WERI-Rb-1 (cell line): ENCODE data around the gene ATG16L2.

Source experiments
- DNase-seq: peaks from one replicate; pipeline ENCODE4 v3.0.0-alpha.2; 2020
- H3K27ac ChIP-seq: fragments of 250-450 bp; sonication (Bioruptor Pico); 2 replicates; pipeline ENCODE4 v1.5.1; 2020; ENCODE audit warnings: mild to moderate bottlenecking, moderate library complexity
- H3K27me3 ChIP-seq: fragments of 250-450 bp; sonication (Bioruptor Pico); 2 replicates; pipeline ENCODE4 v1.5.1; 2021; ENCODE audit warnings: mild to moderate bottlenecking, low read depth, moderate library complexity; ENCODE audit not compliant: insufficient read depth, severe bottlenecking
- H3K36me3 ChIP-seq: fragments of 250-450 bp; sonication (Bioruptor Pico); 2 replicates; pipeline ENCODE4 v1.5.1; 2020; ENCODE audit warnings: mild to moderate bottlenecking, moderate library complexity
- H3K4me3 ChIP-seq: 2 replicates; pipeline ENCODE4 v1.5.1; 2011; ENCODE audit warnings: low read depth, mild to moderate bottlenecking, control low read depth, low read length
- H3K9me3 ChIP-seq: fragments of 250-450 bp; sonication (Bioruptor Pico); 2 replicates; pipeline ENCODE4 v1.5.1; 2021; ENCODE audit warnings: mild to moderate bottlenecking, moderate library complexity; ENCODE audit not compliant: severe bottlenecking
- CTCF ChIP-seq: IDR thresholded peaks from 2 replicates; pipeline ENCODE4 v1.5.1; 2011; ENCODE audit warnings: low read depth, mild to moderate bottlenecking, control low read depth, inconsistent platforms, low read length

The ATG16L2 gene

GRCh38 chr11:72867970-72868369 lies 53.8 kb downstream of the ATG16L2 start:
- TF ChIP-seq CTCF, result no peak
- no peaks in the 10 kb centered on the region for H3K9me3 ChIP-seq

GRCh38 chr11:72869831-72870230 lies 55.6 kb downstream of the ATG16L2 start:
- no peak for DNase-seq
- no peaks in the 10 kb centered on the region for H3K27me3 ChIP-seq
- H3K36me3 ChIP-seq, result peaks cover 14% of the 10 kb centered on the region
- no peaks in the 10 kb centered on the region for H3K9me3 ChIP-seq
- H3K4me3 ChIP-seq, result no peak overlapping the region
- no peak overlapping the region for H3K27ac ChIP-seq
- TF ChIP-seq CTCF, result no peak

More at GRCh38 chr11:72867970-72868369, 53.8 kb downstream of the ATG16L2 start:
- DNase-seq, result no peak
- Histone ChIP-seq H3K36me3 (peaks cover 14% of the 10 kb centered on the region), H3K27ac (no peak overlapping the region), H3K4me3 (no peak overlapping the region), H3K27me3 (no peaks in the 10 kb centered on the region)

- no peaks in the 10 kb centered on the region for H3K27me3 ChIP-seq
- peaks cover 14% of the 10 kb centered on the region for H3K36me3 ChIP-seq
- no peaks in the 10 kb centered on the region for H3K9me3 ChIP-seq
- no peak for TF ChIP-seq CTCF
- no peak overlapping the region for H3K27ac ChIP-seq
- DNase-seq, result no peak
- no peak overlapping the region for H3K4me3 ChIP-seq
These were observed 56.9 kb downstream of the ATG16L2 start for GRCh38 chr11:72871119-72871518.

DNA sequence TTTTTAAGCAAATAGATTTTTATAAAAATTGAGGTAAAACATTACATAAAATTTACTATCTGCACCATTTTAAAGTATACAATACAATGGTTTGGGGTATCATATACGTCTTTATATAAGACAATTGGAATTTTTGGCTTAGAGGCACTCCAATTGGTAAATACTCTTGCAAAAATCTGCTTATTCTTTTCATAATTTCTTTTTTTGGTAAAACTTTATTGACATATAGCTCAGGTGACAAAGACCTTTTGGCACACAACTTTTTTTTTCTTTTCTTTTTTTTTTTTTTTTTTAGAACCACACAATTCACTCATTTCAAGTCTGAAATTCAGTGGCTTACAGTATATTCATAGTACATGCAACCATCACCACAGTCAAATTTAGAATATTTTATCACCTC lies 57.8 kb downstream of the ATG16L2 start:
- no peaks in the 10 kb centered on the region for H3K27me3 ChIP-seq
- TF ChIP-seq CTCF, result no peak
- no peak for DNase-seq

DNA sequence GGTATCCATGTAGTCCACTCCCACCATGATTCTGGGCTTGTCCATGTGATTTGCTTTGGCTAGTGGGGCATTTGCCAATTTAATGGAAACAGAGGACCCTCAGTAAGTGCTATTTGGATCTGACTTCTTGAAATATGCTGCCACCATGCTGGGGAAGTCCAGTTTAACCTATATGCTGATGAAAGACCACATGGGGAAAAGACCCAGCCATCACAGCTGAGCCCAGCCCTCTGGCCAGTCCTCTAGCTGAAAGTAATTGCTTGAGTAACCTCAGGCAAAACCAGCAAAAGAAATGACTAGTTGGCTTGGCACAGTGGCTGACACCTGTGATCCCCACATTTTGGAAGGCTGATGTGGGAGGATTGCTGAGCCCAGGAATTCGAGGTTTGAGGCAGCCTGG lies 61.5 kb downstream of the ATG16L2 start:
- DNase-seq, result no peak
- Histone ChIP-seq H3K36me3 (no peaks in the 10 kb centered on the region), H3K27ac (no peak overlapping the region)

More for the DNA sequence above, 57.8 kb downstream of the ATG16L2 start:
- Histone ChIP-seq H3K27ac (no peak overlapping the region), H3K36me3 (peaks cover 9% of the 10 kb centered on the region), H3K4me3 (no peak overlapping the region), H3K9me3 (no peaks in the 10 kb centered on the region)

More for the DNA sequence above, 61.5 kb downstream of the ATG16L2 start:
- no peak overlapping the region for H3K4me3 ChIP-seq
- H3K9me3 ChIP-seq, result no peaks in the 10 kb centered on the region
- TF ChIP-seq CTCF, result no peak
- H3K27me3 ChIP-seq, result no peaks in the 10 kb centered on the region
